Measurements from ENCODE around the gene UBQLN4. TPM values are rescaled to one million over a fixed set of nuclear protein-coding genes. Genes with fewer than 3 reads are reported as not detected.

The UBQLN4 gene
- 10 to 100 TPM; 47.6 to 53.0 (median 49.8) TPM for polyA plus RNA-seq (ENCODE audit: insufficient read length in 3 of 3)

DNA sequence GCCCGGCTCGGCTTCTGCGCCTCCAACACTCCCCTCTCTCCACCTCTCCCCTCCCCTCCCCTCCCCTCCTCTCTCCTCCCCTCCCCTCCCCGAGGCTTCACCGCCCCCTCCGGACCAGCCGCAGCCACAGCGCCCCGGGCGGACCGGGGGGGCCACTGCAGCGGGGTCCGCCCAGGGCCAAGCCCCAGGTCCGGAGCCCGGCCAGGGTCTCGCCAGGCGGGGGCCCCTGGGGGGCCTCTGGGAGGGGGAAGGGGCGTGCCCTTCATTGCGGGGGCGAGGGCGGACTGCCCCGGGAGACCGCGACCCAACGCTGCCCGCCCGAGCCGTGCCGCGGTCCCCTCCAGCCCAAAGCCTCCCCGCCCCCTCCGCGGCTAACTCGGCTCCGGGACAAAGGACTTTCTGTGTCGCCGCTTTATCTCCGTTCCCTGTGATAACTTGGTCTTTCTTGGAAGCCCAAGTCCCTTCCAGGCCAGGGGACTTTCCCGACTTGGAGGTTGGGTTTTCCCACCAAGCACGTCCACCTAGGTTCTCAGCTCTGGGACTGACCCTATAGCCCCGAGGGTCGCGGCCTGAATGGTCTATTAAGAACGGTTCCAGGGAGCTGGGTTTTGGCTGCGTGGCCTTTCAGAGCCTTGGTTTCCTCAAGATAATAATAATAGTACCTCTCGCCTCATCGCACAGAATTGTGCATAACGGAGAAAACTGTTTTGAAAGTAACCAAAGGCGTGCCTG, at the start of gene UBQLN4:
Gene UBQLN4 (minus strand): TSS at position 31 of the 732 bp plus-strand sequence. CDS start 97 bp downstream, outside the sequence.
- DNase-seq (ENCODE audit: low read depth in 3 of 3, low spot score in 2 of 3) = peak in 2 of 3 donors; percentile 74 to 77

DNA sequence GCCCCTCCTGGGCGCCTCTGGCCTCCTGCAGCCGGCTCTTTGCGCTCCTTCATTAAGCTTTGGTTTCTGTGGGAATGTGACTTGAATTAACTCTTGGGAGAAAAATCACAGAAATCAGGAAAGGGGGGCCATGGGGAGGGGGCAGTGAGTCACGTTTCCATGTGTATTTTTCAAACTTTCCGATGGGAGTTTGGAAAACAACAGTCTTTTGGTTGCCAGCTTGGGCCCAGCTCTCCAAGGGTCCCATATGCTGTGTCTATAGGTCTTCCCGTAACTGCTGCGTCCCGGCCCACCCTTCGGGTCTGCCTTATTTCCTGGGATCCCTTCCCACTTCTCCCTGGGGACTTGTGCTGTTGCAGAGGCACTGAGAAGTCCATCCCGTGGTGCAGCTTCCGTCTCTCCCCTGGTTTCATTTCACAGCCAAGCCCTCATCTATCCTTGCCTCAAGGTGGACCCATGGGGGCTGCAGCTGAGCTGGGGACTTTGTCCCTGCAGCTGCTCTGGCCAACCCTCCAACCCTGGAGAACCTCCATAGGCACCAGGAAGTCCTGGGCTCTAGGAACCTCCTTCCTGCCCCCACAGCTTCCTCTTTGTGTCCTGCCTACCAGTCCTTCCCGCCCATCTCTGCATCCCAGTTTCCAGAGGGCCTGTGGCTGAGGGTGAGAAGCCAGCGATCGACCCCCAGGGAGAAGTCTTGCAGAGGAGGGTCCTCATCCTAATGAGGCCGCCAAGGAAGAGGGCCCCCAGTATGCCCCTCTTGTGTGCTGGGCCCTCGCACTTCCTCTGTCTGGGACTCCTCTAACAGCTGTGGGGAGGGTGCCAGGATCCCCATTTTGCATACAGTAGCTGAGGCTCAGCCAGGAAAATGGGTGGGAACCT, 49.3 kb upstream of the UBQLN4 start:
- no peak for DNase-seq (ENCODE audit: low read depth in 3 of 3, low spot score in 2 of 3)

DNA sequence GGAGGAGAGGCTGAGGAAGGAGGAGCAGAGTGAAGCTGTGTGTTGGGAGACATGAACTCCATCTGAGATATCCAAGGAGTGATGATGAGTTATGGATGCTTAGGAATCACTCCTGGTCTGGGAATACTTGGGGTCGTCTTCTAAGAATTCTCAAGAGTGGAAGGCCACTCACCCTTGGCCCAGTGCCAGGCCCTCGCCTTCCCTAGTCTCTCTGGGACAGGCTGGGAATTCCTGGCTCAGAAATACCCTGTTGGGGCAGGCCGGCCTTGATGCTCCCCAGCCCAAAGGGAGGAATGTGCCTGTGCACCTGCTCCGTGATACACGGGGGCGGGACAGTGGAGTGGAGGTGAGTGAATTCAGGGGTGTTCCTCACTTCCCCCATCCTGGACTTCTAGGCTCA, 48.3 kb upstream of the UBQLN4 start:
- no peak for DNase-seq (ENCODE audit: low read depth in 3 of 3, low spot score in 2 of 3)

DNA sequence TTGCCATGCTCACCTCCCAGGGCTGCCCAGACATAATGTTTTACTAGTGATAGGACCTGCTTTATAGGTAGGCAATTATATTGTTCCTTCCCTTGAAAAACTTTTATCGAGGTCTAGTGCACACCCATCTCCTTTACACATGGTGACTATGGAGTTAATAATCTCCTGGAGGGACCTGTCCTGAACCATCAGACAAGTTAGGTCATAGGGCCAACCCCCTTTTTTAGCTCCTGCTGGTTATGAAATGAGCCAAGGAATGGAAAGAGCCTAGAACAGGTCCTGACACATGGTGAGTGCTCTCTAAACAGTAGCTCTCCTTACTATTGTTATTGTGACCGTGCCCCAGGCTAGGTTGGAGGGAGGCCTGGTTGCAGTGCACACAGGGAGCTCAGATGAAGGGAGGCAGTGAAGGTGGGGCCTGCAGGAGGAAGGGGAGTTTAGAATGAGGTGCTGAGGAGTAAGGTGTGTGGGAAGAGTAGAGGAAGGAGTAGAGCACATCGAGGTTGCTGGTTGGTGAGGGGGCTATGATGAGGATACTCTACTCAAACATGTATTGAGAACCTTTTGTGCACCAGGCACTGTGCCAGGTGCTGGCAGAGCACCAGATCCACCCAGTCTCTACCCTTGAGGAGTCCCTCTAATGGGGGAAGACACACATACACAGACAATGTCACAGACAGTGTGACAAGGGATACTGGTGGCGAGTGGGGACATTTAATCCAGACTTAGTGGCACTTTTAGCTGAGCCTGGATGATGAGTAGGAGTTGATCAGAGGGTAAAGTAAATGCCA, 46.8 kb upstream of the UBQLN4 start:
- DNase-seq (ENCODE audit: low read depth in 3 of 3, low spot score in 2 of 3) = no peak

GRCh38 chr1:156099282-156099681, 45.7 kb upstream of the UBQLN4 start:
- DNase-seq (ENCODE audit: low read depth in 3 of 3, low spot score in 2 of 3) = no peak

- DNase-seq (ENCODE audit: low read depth in 3 of 3, low spot score in 2 of 3) = no peak
Measured at GRCh38 chr1:156098784-156099183, 45.2 kb upstream of the UBQLN4 start.

DNA sequence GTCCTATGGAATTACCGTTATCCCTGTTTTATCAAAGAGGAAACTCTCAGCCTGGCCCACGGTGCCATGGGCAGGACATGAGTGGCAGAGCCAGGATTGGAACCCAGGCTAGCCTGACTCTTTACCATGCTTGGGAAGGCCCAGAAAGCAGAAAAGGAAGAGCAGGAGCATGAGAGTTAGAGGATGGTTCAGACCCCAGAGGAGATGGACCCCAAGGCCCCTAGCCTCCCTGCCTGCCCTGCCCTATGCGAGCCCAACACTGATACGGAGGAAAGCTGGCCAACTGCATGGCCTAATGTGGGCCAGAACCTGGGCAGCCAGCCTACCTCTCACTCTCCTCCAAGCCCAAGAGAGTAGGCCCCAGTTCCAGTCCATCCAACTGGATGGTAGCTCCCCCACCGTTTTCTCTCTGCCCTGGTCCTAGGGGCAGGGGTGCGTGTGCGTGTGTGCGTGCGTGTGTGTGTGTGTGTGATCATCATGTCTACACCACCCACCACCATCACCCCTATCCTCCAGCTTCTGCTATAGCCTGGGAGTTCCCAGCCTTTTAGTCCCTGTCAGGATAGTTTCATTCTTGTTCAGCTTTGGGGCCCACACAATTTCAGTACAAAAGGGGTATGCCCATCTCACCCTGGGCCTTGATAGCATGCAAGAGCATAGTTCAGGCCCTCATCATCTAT, 44.0 kb upstream of the UBQLN4 start:
- DNase-seq (ENCODE audit: low read depth in 3 of 3, low spot score in 2 of 3) = no peak

DNA sequence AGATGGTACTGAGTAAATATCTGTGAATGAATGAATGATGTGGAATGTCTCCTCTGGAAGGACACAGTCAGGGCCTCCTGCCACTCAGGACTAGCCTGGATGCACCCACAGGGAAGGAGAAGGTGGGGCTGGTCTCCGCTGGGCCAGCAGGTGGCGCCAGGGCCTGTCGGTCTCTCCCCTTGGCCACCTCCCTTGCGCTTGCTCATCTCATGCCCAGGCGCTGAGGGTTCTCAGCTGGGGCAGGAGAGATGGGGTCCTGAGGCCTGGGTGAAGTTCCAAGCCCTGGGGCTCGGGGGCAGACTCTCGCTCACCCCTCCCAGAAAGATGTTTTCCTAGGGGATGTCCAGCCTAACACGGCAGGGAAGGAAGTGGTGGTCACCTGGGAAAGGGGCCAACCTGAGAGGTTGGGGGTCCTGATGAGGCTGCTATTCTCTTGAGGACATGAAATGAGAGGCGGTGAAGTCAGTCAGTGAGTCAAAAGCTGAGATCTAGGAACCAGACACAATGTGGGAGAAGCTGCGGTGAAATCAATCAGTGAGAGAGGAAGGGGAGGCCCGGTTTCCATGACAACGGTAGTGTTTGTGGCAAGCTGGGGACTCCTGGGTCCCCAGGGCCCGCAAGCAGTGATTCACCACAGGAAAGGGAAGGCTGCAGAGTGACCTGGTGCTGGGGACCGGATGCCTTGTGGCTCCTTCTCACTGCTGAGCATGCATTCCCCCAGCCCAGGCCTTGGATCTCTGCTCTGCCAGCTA, 43.2 kb upstream of the UBQLN4 start:
- DNase-seq (ENCODE audit: low read depth in 3 of 3, low spot score in 2 of 3) = no peak

- DNase-seq (ENCODE audit: low read depth in 3 of 3, low spot score in 2 of 3) = no peak
Measured at GRCh38 chr1:156095906-156096508, 42.4 kb upstream of the UBQLN4 start.

DNA sequence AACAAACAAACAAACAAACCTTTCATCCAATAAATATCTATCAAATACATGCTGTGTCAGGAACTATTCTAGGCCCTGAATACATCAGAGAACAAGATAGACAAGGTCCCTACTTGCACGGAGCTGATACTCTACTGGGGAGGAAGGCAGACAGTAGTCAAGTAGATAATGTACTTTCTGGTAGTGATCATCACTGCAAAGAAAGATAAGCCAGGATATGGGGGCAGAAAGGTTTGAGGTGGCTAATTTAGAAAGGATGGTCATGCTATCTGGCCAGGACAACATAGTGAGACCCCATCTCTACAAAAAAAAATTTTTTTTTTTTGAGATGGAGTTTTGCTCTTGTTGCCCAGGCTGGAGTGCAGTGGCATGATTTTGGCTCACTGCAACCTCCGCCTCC, 38.0 kb upstream of the UBQLN4 start:
- DNase-seq (ENCODE audit: low read depth in 3 of 3, low spot score in 2 of 3) = no peak

- no peak for DNase-seq (ENCODE audit: low read depth in 3 of 3, low spot score in 2 of 3)
Measured at GRCh38 chr1:156090840-156091188, 37.2 kb upstream of the UBQLN4 start.

- DNase-seq (ENCODE audit: low read depth in 3 of 3, low spot score in 2 of 3) = no peak
Measured at GRCh38 chr1:156090138-156090839, 36.7 kb upstream of the UBQLN4 start.

- DNase-seq (ENCODE audit: low read depth in 3 of 3, low spot score in 2 of 3) = no peak
Measured at GRCh38 chr1:156089704-156090103, 36.1 kb upstream of the UBQLN4 start.

- DNase-seq (ENCODE audit: low read depth in 3 of 3, low spot score in 2 of 3) = no peak
Measured at GRCh38 chr1:156086256-156086662, 32.7 kb upstream of the UBQLN4 start.

- DNase-seq (ENCODE audit: low read depth in 3 of 3, low spot score in 2 of 3) = no peak
Measured at GRCh38 chr1:156083800-156084790, 30.5 kb upstream of the UBQLN4 start.

DNA sequence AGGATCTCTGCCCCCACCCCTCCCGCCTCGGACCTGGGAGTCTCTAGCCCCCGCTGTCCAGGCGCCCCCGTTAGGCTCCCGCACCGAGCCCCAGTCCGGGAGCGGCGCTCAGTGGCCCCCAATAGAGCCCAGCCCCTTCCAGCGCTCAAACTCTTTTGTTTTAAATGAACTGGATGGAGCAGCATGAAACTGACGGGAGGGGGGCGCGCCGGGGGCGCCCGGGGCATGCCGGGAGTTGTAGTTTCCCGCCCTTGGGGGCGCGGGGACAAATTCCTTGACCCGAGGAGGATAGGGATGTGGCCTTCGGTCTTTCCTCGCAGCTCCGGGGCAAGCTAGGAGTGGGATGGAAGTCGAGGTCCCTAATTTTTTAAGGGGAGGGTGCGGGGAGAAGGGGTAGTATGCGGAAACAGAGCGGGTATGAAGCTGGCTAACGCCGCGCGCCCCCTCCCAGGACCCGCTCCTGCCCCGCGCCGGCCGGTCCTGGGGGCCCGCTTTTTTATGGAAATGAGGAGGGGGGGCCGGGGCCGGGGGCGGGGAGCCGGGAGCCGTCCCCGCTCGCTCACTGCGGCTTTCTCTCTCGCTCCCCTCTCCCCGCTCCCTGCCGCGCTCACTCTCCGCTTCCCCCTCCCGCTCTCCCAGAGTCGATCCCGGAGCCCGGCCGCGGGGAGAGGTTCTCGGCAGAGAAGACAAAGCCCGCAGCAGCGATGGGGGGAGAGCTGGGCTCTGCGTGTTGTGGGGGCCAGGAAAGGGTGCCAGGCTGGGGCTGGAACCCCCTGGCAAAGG, 28.9 kb upstream of the UBQLN4 start, which contains the start of gene MEX3A:
Gene MEX3A (minus strand): TSS at position 157 of the 783 bp plus-strand sequence. CDS start 467 bp downstream, outside the sequence.
- peak; percentile 85 to 87 (median 87) for DNase-seq (ENCODE audit: low read depth in 3 of 3, low spot score in 2 of 3)

- DNase-seq (ENCODE audit: low read depth in 3 of 3, low spot score in 2 of 3) = no peak
Measured at GRCh38 chr1:156081917-156082308, 28.3 kb upstream of the UBQLN4 start.
